Esophagus squamous epithelium (tissue), 5 donors: Measurements from ENCODE around the gene LRRC73. TPM values are rescaled to one million over a fixed set of nuclear protein-coding genes. Genes with fewer than 3 reads are reported as not detected.

Experiments
- DNase-seq: peaks from one replicate; lab custom pipeline; 2025; lab: John Stamatoyannopoulos, UW
- H3K27ac ChIP-seq, 4 donors: fragments of 200-600 bp; sonication (generic); one replicate each; pipeline ENCODE4 v1.5.1; 2016 to 2019; ENCODE audit warnings: mild to moderate bottlenecking in 1 of 4
- H3K27me3 ChIP-seq, 4 donors: fragments of 200-600 bp; sonication (generic); 1 replicate in 3 of 4; 2 replicates in 1 of 4; pipeline versions ENCODE4 v1.5.1 to v1.6.0; 2017 to 2021; ENCODE audit warnings: antibody characterized with exemption in 1 of 4
- H3K36me3 ChIP-seq, 3 donors: fragments of 200-600 bp; sonication (generic); one replicate each; pipeline ENCODE4 v1.5.1; 2016 to 2019
- H3K4me1 ChIP-seq, 3 donors: fragments of 200-600 bp; sonication (generic); one replicate each; pipeline ENCODE4 v1.5.1; 2017 to 2019
- H3K4me3 ChIP-seq, 4 donors: fragments of 200-600 bp; sonication (generic); 1 replicate in 3 of 4; 2 replicates in 1 of 4; pipeline ENCODE4 v1.5.1; 2016 to 2019; ENCODE audit warnings: mild to moderate bottlenecking in 2 of 4, moderate library complexity in 1 of 4
- H3K9me3 ChIP-seq, 3 donors: fragments of 200-600 bp; sonication (generic); one replicate each; pipeline ENCODE4 v1.5.1; 2016 to 2019
- CTCF ChIP-seq, 6 experiments: fragments of 450-650 bp in 4 of 6; fragments of 200-600 bp in 2 of 6; sonication (generic) in 2 of 6; IDR thresholded peaks; one replicate each; pipeline ENCODE4 v1.5.1; 2016 to 2019; ENCODE audit warnings: antibody characterized with exemption in 6 of 6, mild to moderate bottlenecking in 4 of 6, moderate library complexity in 4 of 6
- POLR2A ChIP-seq, 4 donors: fragments of 450-650 bp; IDR thresholded peaks; one replicate each; pipeline ENCODE4 v1.6.1; 2017; ENCODE audit warnings: antibody characterized with exemption in 4 of 4, mild to moderate bottlenecking in 4 of 4, moderate library complexity in 3 of 4
- WGBS, 2 donors: methylation state at CpG; one replicate each; pipeline ENCODE4 v1.1.5; 2018; 5-methylcytosine and 5-hydroxymethylcytosine counted together
- intact Hi-C: fragments of 100-400 bp; cut with DNase I; formaldehyde crosslinking; loops from one replicate; pipeline ENCODE4 v1.15.0; 2022
- total RNA-seq, 4 donors: library from RNA; depleted of rRNA; stranded (reverse); fragments of >200 nt; gene quantifications; one replicate each; pipeline ENCODE4 v1.1.0, GENCODE V29; 2016
- donor health status: DM: yes; HTN: yes; CAD: no.

The LRRC73 gene
- total RNA-seq, 4 donors from 2014 or later: 0.38 to 0.83 (median 0.64) TPM; not detected in 1

- peaks cover 0 to 66% (median 0%) of the 10 kb centered on the region in 4 donors for H3K27me3 ChIP-seq
- intact Hi-C loops: no loop called here
- TF ChIP-seq POLR2A (IDR thresholded peaks at IDR 0.05) (no peak), CTCF (IDR thresholded peaks at IDR 0.05) (no peak)
- WGBS, 2 donors: 83% methylated on average over 3 of the region's 12 CpGs; no CpG with 5 or more reads in 1 of the 2 donors
- no peak for DNase-seq
- no peaks in the 10 kb centered on the region for H3K9me3 ChIP-seq
- peaks cover 0 to 17% (median 0%) of the 10 kb centered on the region in 3 donors for H3K36me3 ChIP-seq
- no peak overlapping the region for H3K27ac ChIP-seq
- H3K4me3 ChIP-seq: no peak overlapping the region
- H3K4me1 ChIP-seq: peaks cover 0 to 20% (median 4%) of the 10 kb centered on the region in 3 donors
These were observed 20.7 kb downstream of the LRRC73 start for GRCh38 chr6:43489277-43490072.

- peaks cover 0 to 17% (median 0%) of the 10 kb centered on the region in 3 donors for H3K36me3 ChIP-seq
- H3K27ac ChIP-seq: no peak overlapping the region
- no peaks in the 10 kb centered on the region for H3K9me3 ChIP-seq
- WGBS, 2 donors: 69 to 92% methylated on average over 2 of the region's 4 CpGs
- intact Hi-C loops: no loop called here
- H3K4me3 ChIP-seq: no peak overlapping the region
- TF ChIP-seq POLR2A (IDR thresholded peaks at IDR 0.05) (no peak), CTCF (IDR thresholded peaks at IDR 0.05) (no peak)
- DNase-seq: no peak
- H3K27me3 ChIP-seq: peaks cover 0 to 67% (median 0%) of the 10 kb centered on the region in 4 donors
- H3K4me1 ChIP-seq: peaks cover 0 to 20% (median 4%) of the 10 kb centered on the region in 3 donors
These were observed 21.4 kb downstream of the LRRC73 start for GRCh38 chr6:43488667-43489276.

- intact Hi-C loops: no loop called here
- H3K36me3 ChIP-seq: peaks cover 0 to 3% (median 0%) of the 10 kb centered on the region in 3 donors
- H3K4me1 ChIP-seq: peaks cover 0 to 60% (median 20%) of the 10 kb centered on the region in 3 donors
- no peaks in the 10 kb centered on the region for H3K9me3 ChIP-seq
- no peak overlapping the region for H3K4me3 ChIP-seq
- DNase-seq: no peak
- 24 to 70% methylated on average over 10 to 11 of the region's 11 CpGs for WGBS, 2 donors
- TF ChIP-seq POLR2A (IDR thresholded peaks at IDR 0.05): no peak
- peak overlapping the region in 3 of 4 donors; percentile 16 to 63 (median 38) for H3K27ac ChIP-seq
- peaks cover 0 to 60% (median 0%) of the 10 kb centered on the region in 4 donors for H3K27me3 ChIP-seq
These were observed 28.4 kb downstream of the LRRC73 start for GRCh38 chr6:43481591-43482236.

- Histone ChIP-seq H3K4me3 (no peak overlapping the region), H3K27me3 (peaks cover 0 to 54% (median 0%) of the 10 kb centered on the region in 4 donors), H3K36me3 (no peaks in the 10 kb centered on the region), H3K4me1 (peaks cover 0 to 62% (median 20%) of the 10 kb centered on the region in 3 donors), H3K27ac (peak overlapping the region in 2 of 4 donors; percentile 28 to 63), H3K9me3 (no peaks in the 10 kb centered on the region)
- intact Hi-C loops: no loop called here
- WGBS, 2 donors: 27 to 50% methylated on average over 2 of the region's 2 CpGs
- no peak for DNase-seq
- TF ChIP-seq POLR2A (IDR thresholded peaks at IDR 0.05) (no peak), CTCF (IDR thresholded peaks at IDR 0.05) (no peak)
These were observed 29.1 kb downstream of the LRRC73 start for GRCh38 chr6:43481075-43481474.

GRCh38 chr6:43478008-43478372, 32.2 kb downstream of the LRRC73 start:
- Histone ChIP-seq H3K27ac (peak overlapping the region; percentile 80 to 93 (median 88)), H3K36me3 (no peaks in the 10 kb centered on the region), H3K27me3 (peaks cover 0 to 23% (median 0%) of the 10 kb centered on the region in 4 donors), H3K4me1 (peaks cover 0 to 62% (median 20%) of the 10 kb centered on the region in 3 donors), H3K4me3 (peak overlapping the region; percentile 71 to 86 (median 76)), H3K9me3 (no peaks in the 10 kb centered on the region)
- 5 to 10% methylated on average over 3 of the region's 3 CpGs for WGBS, 2 donors
- no peak for DNase-seq
- no peak for TF ChIP-seq CTCF (IDR thresholded peaks at IDR 0.05)
- TF ChIP-seq POLR2A (IDR thresholded peaks at IDR 0.05): no peak
- intact Hi-C loops: no loop called here
